GM12872 (cell line): ENCODE results near the gene ATE1.
A peak's percentile ranks its signal among the peaks of the same experiment; 100 is the strongest.

ENCODE experiments used
- TF ChIP-seq, protein P1 (sequence below): IDR thresholded peaks from 3 replicates; pipeline ENCODE4 v1.5.1; 2011; ENCODE audit warnings: low read depth, mild to moderate bottlenecking, low read length, moderate library complexity; ENCODE audit not compliant: insufficient read depth

The ATE1 gene

DNA sequence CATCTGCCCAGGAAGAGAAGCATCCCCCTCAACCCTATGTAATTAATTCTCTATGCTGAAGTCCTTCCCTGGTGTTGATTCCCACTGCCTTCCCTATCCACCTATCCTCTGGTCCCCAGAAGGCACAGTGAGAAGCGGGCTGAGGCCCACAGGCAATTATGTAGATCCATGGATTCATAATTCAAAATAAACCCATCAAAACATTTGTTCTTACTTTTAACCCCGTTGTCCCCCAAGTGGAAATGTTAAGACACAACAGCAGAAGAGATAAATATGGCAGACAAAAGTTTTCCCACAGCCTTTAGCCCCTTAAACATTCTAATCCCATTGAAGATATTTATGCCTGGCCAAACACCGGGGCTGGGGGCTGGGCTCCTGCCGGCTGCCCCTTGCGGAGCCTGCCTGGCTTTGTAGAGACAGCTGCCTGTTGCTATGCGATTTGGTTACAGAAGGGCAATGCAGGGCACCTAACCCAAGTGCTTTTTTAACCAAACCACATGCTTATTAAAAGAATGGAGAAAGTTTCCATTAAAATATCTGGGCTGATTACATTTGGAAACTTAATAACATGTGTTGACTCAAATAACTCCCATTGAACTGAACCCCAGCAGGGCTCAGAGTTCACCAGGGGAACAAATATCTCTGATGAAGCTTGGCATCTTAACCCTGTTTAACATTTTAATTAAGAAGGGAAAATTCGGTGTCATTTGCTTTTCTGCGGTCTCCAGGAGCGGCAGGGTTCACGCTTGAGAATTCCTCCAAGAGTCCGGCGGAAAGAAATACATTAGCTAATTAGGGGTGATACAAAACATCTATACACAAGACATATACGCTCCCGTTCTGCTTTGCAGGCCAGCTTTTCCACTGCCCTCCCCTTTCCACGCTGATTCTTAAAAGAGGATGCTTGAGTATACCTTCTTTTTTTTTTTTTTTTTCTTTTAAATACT, 218.8 kb downstream of the ATE1 start:
- TF ChIP-seq, protein P1, sequence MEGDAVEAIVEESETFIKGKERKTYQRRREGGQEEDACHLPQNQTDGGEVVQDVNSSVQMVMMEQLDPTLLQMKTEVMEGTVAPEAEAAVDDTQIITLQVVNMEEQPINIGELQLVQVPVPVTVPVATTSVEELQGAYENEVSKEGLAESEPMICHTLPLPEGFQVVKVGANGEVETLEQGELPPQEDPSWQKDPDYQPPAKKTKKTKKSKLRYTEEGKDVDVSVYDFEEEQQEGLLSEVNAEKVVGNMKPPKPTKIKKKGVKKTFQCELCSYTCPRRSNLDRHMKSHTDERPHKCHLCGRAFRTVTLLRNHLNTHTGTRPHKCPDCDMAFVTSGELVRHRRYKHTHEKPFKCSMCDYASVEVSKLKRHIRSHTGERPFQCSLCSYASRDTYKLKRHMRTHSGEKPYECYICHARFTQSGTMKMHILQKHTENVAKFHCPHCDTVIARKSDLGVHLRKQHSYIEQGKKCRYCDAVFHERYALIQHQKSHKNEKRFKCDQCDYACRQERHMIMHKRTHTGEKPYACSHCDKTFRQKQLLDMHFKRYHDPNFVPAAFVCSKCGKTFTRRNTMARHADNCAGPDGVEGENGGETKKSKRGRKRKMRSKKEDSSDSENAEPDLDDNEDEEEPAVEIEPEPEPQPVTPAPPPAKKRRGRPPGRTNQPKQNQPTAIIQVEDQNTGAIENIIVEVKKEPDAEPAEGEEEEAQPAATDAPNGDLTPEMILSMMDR, result no peak

GRCh38 chr10:121702351-121703320, 225.2 kb downstream of the ATE1 start:
- TF ChIP-seq, protein P1, result no peak

- TF ChIP-seq, protein P1, result no peak
These were observed 227.4 kb downstream of the ATE1 start for GRCh38 chr10:121700416-121700815.

- TF ChIP-seq, protein P1, result no peak
These were observed 228.9 kb downstream of the ATE1 start for GRCh38 chr10:121698902-121699301.

GRCh38 chr10:121698336-121698735, 229.5 kb downstream of the ATE1 start:
- TF ChIP-seq, protein P1, result no peak

DNA sequence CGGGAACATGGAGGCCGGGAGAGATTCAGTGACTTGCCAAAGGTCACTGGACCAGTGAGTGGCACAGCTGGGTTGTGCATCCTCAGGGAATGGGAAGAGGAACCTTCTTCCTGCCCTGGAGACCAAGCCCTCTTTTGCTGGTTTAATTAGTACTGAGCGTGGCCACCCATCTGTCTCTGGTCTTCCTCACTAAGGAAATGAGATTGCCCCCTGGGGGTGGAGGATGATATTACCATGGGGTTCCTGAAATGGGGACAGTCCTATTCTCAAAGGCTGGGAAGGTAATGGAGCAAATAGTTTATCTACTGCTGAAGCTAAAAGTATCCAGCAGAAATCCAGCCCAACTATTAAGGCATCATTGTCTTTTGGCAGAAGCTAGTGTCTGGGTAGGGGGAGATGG, 231.0 kb downstream of the ATE1 start:
- TF ChIP-seq, protein P1, result peak; percentile 59
